GM23248 (cell line): ENCODE results near the gene BPIFB2. TPM values are rescaled to one million over a fixed set of nuclear protein-coding genes. Genes with fewer than 3 reads are reported as not detected.

ENCODE experiments used
- DNase-seq: peaks from one replicate; pipeline ENCODE4 v3.0.0-alpha.2; 2015
- H2AFZ ChIP-seq: fragments of 200-600 bp; sonication (generic); 2 replicates; pipeline ENCODE4 v1.6.1; 2016; ENCODE audit warnings: antibody characterized with exemption
- H3F3A ChIP-seq: fragments of 200-600 bp; sonication (generic); 2 replicates; pipeline ENCODE4 v1.6.1; 2016; ENCODE audit warnings: mild to moderate bottlenecking, antibody characterized with exemption, mixed run types; ENCODE audit not compliant: insufficient read depth
- H3K27ac ChIP-seq: fragments of 200-600 bp; sonication (generic); 2 replicates; pipeline ENCODE4 v1.5.1; 2016; ENCODE audit warnings: mild to moderate bottlenecking
- H3K27me3 ChIP-seq: fragments of 200-600 bp; sonication (generic); replicated peaks from 2 replicates; pipeline ENCODE4 v1.6.1; 2016; ENCODE audit warnings: mild to moderate bottlenecking; ENCODE audit not compliant: insufficient read depth
- H3K36me3 ChIP-seq: fragments of 200-600 bp; sonication (generic); 2 replicates; pipeline ENCODE4 v1.6.1; 2016; ENCODE audit warnings: low read depth, mild to moderate bottlenecking
- H3K4me1 ChIP-seq: fragments of 200-600 bp; sonication (generic); 2 replicates; pipeline ENCODE4 v1.6.1; 2016; ENCODE audit warnings: mild to moderate bottlenecking; ENCODE audit not compliant: insufficient read depth
- H3K4me2 ChIP-seq: fragments of 200-600 bp; sonication (generic); one replicate; pipeline ENCODE4 v1.6.1; 2016; ENCODE audit warnings: mild to moderate bottlenecking; ENCODE audit not compliant: unreplicated experiment
- H3K4me3 ChIP-seq: fragments of 200-600 bp; sonication (generic); 2 replicates; pipeline ENCODE4 v1.5.1; 2016; ENCODE audit warnings: mild to moderate bottlenecking
- H3K79me2 ChIP-seq: fragments of 200-600 bp; sonication (generic); 2 replicates; pipeline ENCODE4 v1.6.1; 2016; ENCODE audit warnings: mild to moderate bottlenecking; ENCODE audit not compliant: insufficient read depth
- H3K9ac ChIP-seq: fragments of 200-600 bp; sonication (generic); 2 replicates; pipeline ENCODE4 v1.6.1; 2016; ENCODE audit warnings: mild to moderate bottlenecking
- H3K9me2 ChIP-seq: fragments of 200-600 bp; sonication (generic); 2 replicates; pipeline ENCODE4 v1.6.1; 2016; ENCODE audit warnings: mixed run types, mild to moderate bottlenecking, moderate library complexity; ENCODE audit not compliant: insufficient read depth
- H3K9me3 ChIP-seq: fragments of 200-600 bp; sonication (generic); one replicate; pipeline ENCODE4 v1.6.1; 2017; ENCODE audit warnings: low read depth
- H4K20me1 ChIP-seq: fragments of 200-600 bp; sonication (generic); 2 replicates; pipeline ENCODE4 v1.6.0; 2016; ENCODE audit not compliant: insufficient read depth
- EZH2 ChIP-seq: fragments of 200-600 bp; sonication (generic); IDR thresholded peaks from 2 replicates; pipeline ENCODE4 v1.6.1; 2018; ENCODE audit warnings: antibody characterized with exemption, mild to moderate bottlenecking; ENCODE audit not compliant: insufficient read depth, poor library complexity, severe bottlenecking
- EZH2phosphoT487 ChIP-seq: fragments of 200-600 bp; sonication (generic); IDR thresholded peaks from 2 replicates; pipeline ENCODE4 v1.6.1; 2018; ENCODE audit warnings: antibody characterized with exemption, moderate library complexity, mild to moderate bottlenecking, low read depth; ENCODE audit not compliant: insufficient read depth
- WGBS, 2 experiments: methylation state at CpG; one replicate each; pipeline ENCODE4 v1.1.6; 2015 to 2017; ENCODE audit warnings: low lambda C conversion rate in 2 of 2, low coverage in 1 of 2; ENCODE audit errors: missing lambda C conversion rate in 2 of 2; 5-methylcytosine and 5-hydroxymethylcytosine counted together
- in situ Hi-C: fragments of 300-500 bp; cut with MboI; formaldehyde crosslinking; loops from 2 replicates; pipeline ENCODE4 v1.15.0; 2020
- polyA plus RNA-seq: library from polyadenylated mRNA; unstranded; fragments of >200 nt; fragmentation: Nextera tagmentation; extraction: Ambion mirVana; gene quantifications from 2 replicates; pipeline ENCODE4 v1.2.1, GENCODE V29; 2016
- total RNA-seq: library from RNA; depleted of rRNA; stranded (reverse); fragments of >200 nt; shearing (Covaris generic); gene quantifications from 2 replicates; pipeline ENCODE4 v1.2.3, GENCODE V29; 2014

Gene BPIFB2
- total and polyA plus RNA-seq, 2 experiments from 2014 or later = not detected

GRCh38 chr20:32991383-32991782 is 16.1 kb upstream of the BPIFB2 start:
- Histone ChIP-seq H3K9ac (no peak overlapping the region), H3K27me3 (peaks cover 35% of the 10 kb centered on the region), H3K9me3 (no peaks in the 10 kb centered on the region), H3K36me3 (no peaks in the 10 kb centered on the region), H3K27ac (no peak overlapping the region), H4K20me1 (no peaks in the 10 kb centered on the region), H3K9me2 (no peaks in the 10 kb centered on the region), H2AFZ (no peak overlapping the region), H3K4me3 (no peak overlapping the region), H3K79me2 (no peaks in the 10 kb centered on the region), H3K4me2 (no peak overlapping the region), H3F3A (no peaks in the 10 kb centered on the region), H3K4me1 (no peaks in the 10 kb centered on the region)
- DNase-seq = no peak
- in situ Hi-C loops = no loop called here
- 35 to 43% methylated on average over 3 of the region's 3 CpGs for WGBS, 2 experiments
- TF ChIP-seq EZH2 = no peak
- TF ChIP-seq EZH2phosphoT487 = no peak

- Histone ChIP-seq H3K9me2 (no peaks in the 10 kb centered on the region), H3K36me3 (no peaks in the 10 kb centered on the region), H3K4me1 (no peaks in the 10 kb centered on the region), H3K27me3 (peaks cover 35% of the 10 kb centered on the region), H3K27ac (no peak overlapping the region), H3K9ac (no peak overlapping the region), H2AFZ (no peak overlapping the region), H3K4me3 (no peak overlapping the region), H3F3A (no peaks in the 10 kb centered on the region), H4K20me1 (no peaks in the 10 kb centered on the region), H3K4me2 (no peak overlapping the region), H3K9me3 (no peaks in the 10 kb centered on the region), H3K79me2 (no peaks in the 10 kb centered on the region)
- no peak for DNase-seq
- TF ChIP-seq EZH2 (no peak), EZH2phosphoT487 (no peak)
- in situ Hi-C loops = no loop called here
- WGBS, 2 experiments = 30 to 39% methylated on average over 8 of the region's 8 CpGs
These were observed 15.5 kb upstream of the BPIFB2 start for GRCh38 chr20:32991792-32992641.

GRCh38 chr20:32993496-32994050 is 13.9 kb upstream of the BPIFB2 start:
- Histone ChIP-seq H3K27ac (no peak overlapping the region), H3K9me3 (no peaks in the 10 kb centered on the region), H3F3A (no peaks in the 10 kb centered on the region), H3K9me2 (no peaks in the 10 kb centered on the region), H4K20me1 (no peaks in the 10 kb centered on the region), H3K36me3 (no peaks in the 10 kb centered on the region), H3K9ac (no peak overlapping the region), H3K79me2 (no peaks in the 10 kb centered on the region), H3K4me3 (no peak overlapping the region), H2AFZ (no peak overlapping the region), H3K4me1 (no peaks in the 10 kb centered on the region), H3K27me3 (peaks cover 35% of the 10 kb centered on the region), H3K4me2 (no peak overlapping the region)
- 8 to 9% methylated on average over 8 of the region's 8 CpGs for WGBS, 2 experiments
- in situ Hi-C loops = no loop called here
- TF ChIP-seq EZH2phosphoT487 (no peak), EZH2 (no peak)
- DNase-seq = no peak

GRCh38 chr20:32995802-32996201 is 11.7 kb upstream of the BPIFB2 start:
- no peak for DNase-seq
- no peak overlapping the region for H3K9ac ChIP-seq
- H3K4me3 ChIP-seq = no peak overlapping the region
- peaks cover 29% of the 10 kb centered on the region for H3K27me3 ChIP-seq
- no peak overlapping the region for H3K27ac ChIP-seq
- no peaks in the 10 kb centered on the region for H3K36me3 ChIP-seq
- no peaks in the 10 kb centered on the region for H4K20me1 ChIP-seq
- H2AFZ ChIP-seq = no peak overlapping the region
- no peaks in the 10 kb centered on the region for H3K4me1 ChIP-seq
- in situ Hi-C loops = no loop called here
- no peaks in the 10 kb centered on the region for H3K9me2 ChIP-seq
- no peaks in the 10 kb centered on the region for H3K79me2 ChIP-seq
- H3F3A ChIP-seq = no peaks in the 10 kb centered on the region
- H3K4me2 ChIP-seq = no peak overlapping the region
- no peak for TF ChIP-seq EZH2
- TF ChIP-seq EZH2phosphoT487 = no peak
- no peaks in the 10 kb centered on the region for H3K9me3 ChIP-seq
